T-cell (primary cell): ENCODE measurements around the gene SMG6. TPM values are rescaled to one million over a fixed set of nuclear protein-coding genes. Genes with fewer than 3 reads are reported as not detected.

ENCODE experiments used
- ATAC-seq, 4 experiments: fragments of 200-7000 bp in 3 of 4; fragments of 150-1000 bp in 1 of 4; cut with Tn5 transposase; replicated peaks in 1 of 4; 1 replicate in 3 of 4; 2 replicates in 1 of 4; pipeline ENCODE4 v1.10.0; 2021; ENCODE audit warnings: moderate library complexity in 3 of 4, mild to moderate bottlenecking in 2 of 4, moderate number of reproducible peaks in 1 of 4
- CTCF ChIA-PET, 2 donors: fragments of 300-600 bp; sonication (Branson Sonifier 250); formaldehyde crosslinking; loops; one replicate each; lab custom pipeline; 2022; ENCODE audit warnings: antibody characterized with exemption in 2 of 2; lab: Charles Lee
- POLR2A ChIA-PET, 2 donors: fragments of 300-600 bp; sonication (Branson Sonifier 250); formaldehyde crosslinking; loops; one replicate each; lab custom pipeline; 2022; ENCODE audit warnings: antibody characterized with exemption in 2 of 2; lab: Charles Lee
- DNase-seq, 35 experiments: peaks; one replicate each; pipeline versions ENCODE4 v3.0.0 to v3.0.0-alpha.2; 2013 to 2023
- H3K27ac ChIP-seq: one replicate; pipeline ENCODE4 v1.5.1; 2013; ENCODE audit warnings: low read length
- H3K27me3 ChIP-seq, 2 experiments: replicated peaks in 1 of 2; 1 replicate in 1 of 2; 2 replicates in 1 of 2; pipeline versions ENCODE4 v1.6.1 to v1.7.0; 2013; ENCODE audit warnings: low read length in 1 of 2, mixed read lengths in 1 of 2; ENCODE audit not compliant: control insufficient read depth in 2 of 2, insufficient read depth in 2 of 2; ENCODE audit errors: extremely low read depth in 1 of 2
- H3K36me3 ChIP-seq, 2 donors: 1 replicate in 1 of 2; 2 replicates in 1 of 2; pipeline versions ENCODE4 v1.6.1 to v1.7.0; 2013; ENCODE audit warnings: low read length in 1 of 2; ENCODE audit not compliant: control insufficient read depth in 2 of 2, insufficient read depth in 1 of 2; ENCODE audit errors: extremely low read depth in 1 of 2
- H3K4me1 ChIP-seq, 2 experiments: 1 replicate in 1 of 2; 2 replicates in 1 of 2; pipeline versions ENCODE4 v1.6.1 to v1.7.0; 2013; ENCODE audit warnings: low read length in 2 of 2, mixed read lengths in 1 of 2; ENCODE audit not compliant: insufficient read depth in 2 of 2, control insufficient read depth in 1 of 2; ENCODE audit errors: extremely low read depth in 1 of 2
- H3K4me3 ChIP-seq, 2 donors: 1 replicate in 1 of 2; 2 replicates in 1 of 2; pipeline versions ENCODE4 v1.5.1 to v1.7.0; 2013; ENCODE audit warnings: mild to moderate bottlenecking in 2 of 2, low read length in 1 of 2, moderate library complexity in 1 of 2; ENCODE audit not compliant: control insufficient read depth in 1 of 2; ENCODE audit errors: extremely low read depth in 1 of 2
- H3K9me3 ChIP-seq: 2 replicates; pipeline ENCODE4 v1.7.0; 2013
- H3K27ac Mint-ChIP-seq, 2 donors: one replicate each; pipeline ENCODE4 v1.8.0; 2020 to 2021; ENCODE audit warnings: mild to moderate bottlenecking in 2 of 2, mixed read lengths in 2 of 2
- H3K27me3 Mint-ChIP-seq, 2 donors: one replicate each; pipeline ENCODE4 v1.8.0; 2021 to 2022; ENCODE audit warnings: mixed read lengths in 2 of 2
- H3K36me3 Mint-ChIP-seq: one replicate; pipeline ENCODE4 v1.8.0; 2021; ENCODE audit warnings: mixed read lengths
- H3K4me1 Mint-ChIP-seq, 3 donors: one replicate each; pipeline ENCODE4 v1.8.0; 2020 to 2022; ENCODE audit warnings: mixed read lengths in 3 of 3, mild to moderate bottlenecking in 1 of 3
- H3K4me3 Mint-ChIP-seq, 3 donors: one replicate each; pipeline ENCODE4 v1.8.0; 2020 to 2022; ENCODE audit warnings: mild to moderate bottlenecking in 3 of 3, mixed read lengths in 3 of 3, moderate library complexity in 3 of 3
- H3K9me3 Mint-ChIP-seq, 3 donors: one replicate each; pipeline ENCODE4 v1.8.0; 2020 to 2022; ENCODE audit warnings: mixed read lengths in 3 of 3
- WGBS: methylation state at CpG from one replicate; pipeline ENCODE4 v1.1.5; 2013; ENCODE audit warnings: missing lambda C conversion rate; ENCODE audit not compliant: insufficient coverage; 5-methylcytosine and 5-hydroxymethylcytosine counted together
- total RNA-seq, 35 experiments: library from RNA in 6 of 35; stranded (reverse) in 6 of 35; fragments of 120-200 nt in 1 of 35; gene quantifications; one replicate each; pipeline versions ENCODE4 v1.2.1 to v1.2.4 and lab custom pipeline; 2013 to 2026

The SMG6 gene
- total RNA-seq, 5 donors from 2014 or later (not counting 1 experiment from before 2014, with no cell fraction given): 42.7 to 55.4 (median 45.9) TPM

- ATAC-seq (no peak), DNase-seq (no peak)
- CTCF ChIA-PET: no interaction called here
- Mint-ChIP-seq H3K27ac (no peak overlapping the region), H3K4me3 (no peak overlapping the region), H3K27me3 (no peaks in the 10 kb centered on the region), H3K9me3 (no peaks in the 10 kb centered on the region), H3K36me3 (peaks cover 55% of the 10 kb centered on the region), H3K4me1 (peaks cover 2 to 7% (median 5%) of the 10 kb centered on the region in 3 donors)
- Histone ChIP-seq H3K27me3 (no peaks in the 10 kb centered on the region), H3K4me3 (no peak overlapping the region), H3K4me1 (peaks cover 2 to 8% of the 10 kb centered on the region in 2 experiments), H3K27ac (no peak overlapping the region), H3K36me3 (peaks cover under 1 to 33% of the 10 kb centered on the region in 2 donors), H3K9me3 (no peaks in the 10 kb centered on the region)
- POLR2A ChIA-PET: interaction anchor here in 1 of 2 donors (0.6 to 0.8 kb wide), 2 partner anchors 30 to 858 kb away, joined by 4 to 5 read pairs; no protein-coding TSS in a partner anchor
- no CpG with 5 or more reads among the region's 6 CpGs for WGBS
These were observed 152.1 kb downstream of the SMG6 start for GRCh38 chr17:2151358-2152033.

- Histone ChIP-seq H3K9me3 (no peaks in the 10 kb centered on the region), H3K27ac (no peak overlapping the region), H3K4me3 (no peak overlapping the region), H3K4me1 (peaks cover 3 to 7% of the 10 kb centered on the region in 2 experiments), H3K27me3 (no peaks in the 10 kb centered on the region), H3K36me3 (peaks cover 0 to 31% of the 10 kb centered on the region in 2 donors)
- Mint-ChIP-seq H3K27me3 (no peaks in the 10 kb centered on the region), H3K27ac (no peak overlapping the region), H3K4me1 (peaks cover 5 to 12% (median 6%) of the 10 kb centered on the region in 3 donors), H3K36me3 (peaks cover 58% of the 10 kb centered on the region), H3K9me3 (no peaks in the 10 kb centered on the region), H3K4me3 (no peak overlapping the region)
- WGBS: 87% methylated on average over 2 of the region's 6 CpGs
- ChIA-PET POLR2A (interaction anchor here in 1 of 2 donors (0.6 to 0.8 kb wide), 2 partner anchors 31 to 857 kb away, joined by 4 to 5 read pairs; no protein-coding TSS in a partner anchor), CTCF (no interaction called here)
- DNase-seq (no peak), ATAC-seq (no peak)
These were observed 152.8 kb downstream of the SMG6 start for GRCh38 chr17:2150806-2151205.

GRCh38 chr17:2149934-2150333 is 153.7 kb downstream of the SMG6 start:
- ATAC-seq: no peak
- Mint-ChIP-seq H3K36me3 (peaks cover 51% of the 10 kb centered on the region), H3K27me3 (no peaks in the 10 kb centered on the region)

GRCh38 chr17:2146132-2146871 is 157.3 kb downstream of the SMG6 start:
- H3K4me3 Mint-ChIP-seq: no peak overlapping the region
- Histone ChIP-seq H3K4me1 (peaks cover 2 to 3% of the 10 kb centered on the region in 2 experiments), H3K9me3 (no peaks in the 10 kb centered on the region), H3K36me3 (peaks cover 0 to 14% of the 10 kb centered on the region in 2 donors), H3K27ac (peak overlapping the region; percentile 15), H3K27me3 (no peaks in the 10 kb centered on the region), H3K4me3 (no peak overlapping the region)
- H3K4me1 Mint-ChIP-seq: peaks cover 5 to 10% (median 5%) of the 10 kb centered on the region in 3 donors
- no peaks in the 10 kb centered on the region for H3K9me3 Mint-ChIP-seq
- no peak for ATAC-seq
- no CpG with 5 or more reads among the region's 8 CpGs for WGBS
- H3K27me3 Mint-ChIP-seq: no peaks in the 10 kb centered on the region
- CTCF ChIA-PET: interaction anchor here in 1 of 2 donors (0.6 kb wide), 1 partner anchor 109 kb away, joined by 5 read pairs; no protein-coding TSS in a partner anchor
- peak in 1 of 35 experiments; percentile 15 for DNase-seq
- POLR2A ChIA-PET: interaction anchor here in 1 of 2 donors (0.7 kb wide), 1 partner anchor 71 kb away, joined by 5 read pairs; no protein-coding TSS in a partner anchor
- peaks cover 32% of the 10 kb centered on the region for H3K36me3 Mint-ChIP-seq
- H3K27ac Mint-ChIP-seq: peak overlapping the region; percentile 66 to 77

More at GRCh38 chr17:2149934-2150333, 153.7 kb downstream of the SMG6 start:
- Histone ChIP-seq H3K36me3 (peaks cover 0 to 28% of the 10 kb centered on the region in 2 donors), H3K4me3 (no peak overlapping the region), H3K27me3 (no peaks in the 10 kb centered on the region), H3K4me1 (peaks cover 2 to 3% of the 10 kb centered on the region in 2 experiments), H3K27ac (no peak overlapping the region), H3K9me3 (no peaks in the 10 kb centered on the region)
- POLR2A ChIA-PET: no interaction called here
- 93% methylated on average over 10 of the region's 10 CpGs for WGBS
- Mint-ChIP-seq H3K4me1 (peaks cover 5 to 8% (median 6%) of the 10 kb centered on the region in 3 donors), H3K9me3 (no peaks in the 10 kb centered on the region), H3K4me3 (no peak overlapping the region), H3K27ac (no peak overlapping the region)
- no peak for DNase-seq
- CTCF ChIA-PET: interaction anchor here in 1 of 2 donors (0.7 kb wide), 1 partner anchor 140 kb away, joined by 6 read pairs; no protein-coding TSS in a partner anchor

- peaks cover 0 to 3% of the 10 kb centered on the region in 2 experiments for H3K4me1 ChIP-seq
- POLR2A ChIA-PET: no interaction called here
- no peaks in the 10 kb centered on the region for H3K9me3 Mint-ChIP-seq
- H3K4me3 Mint-ChIP-seq: no peak overlapping the region
- WGBS: 100% methylated on average over 4 of the region's 7 CpGs
- CTCF ChIA-PET: interaction anchor here in 1 of 2 donors (1.2 kb wide), 1 partner anchor 100 kb away, joined by 3 read pairs; no protein-coding TSS in a partner anchor
- peaks cover 0 to 10% (median 5%) of the 10 kb centered on the region in 3 donors for H3K4me1 Mint-ChIP-seq
- H3K27ac ChIP-seq: no peak overlapping the region
- no peaks in the 10 kb centered on the region for H3K9me3 ChIP-seq
- H3K27me3 ChIP-seq: no peaks in the 10 kb centered on the region
- H3K36me3 Mint-ChIP-seq: peaks cover 20% of the 10 kb centered on the region
- H3K4me3 ChIP-seq: no peak overlapping the region
- peaks cover 0 to 5% of the 10 kb centered on the region in 2 donors for H3K36me3 ChIP-seq
- DNase-seq (no peak), ATAC-seq (no peak)
- no peaks in the 10 kb centered on the region for H3K27me3 Mint-ChIP-seq
- no peak overlapping the region for H3K27ac Mint-ChIP-seq
These were observed 158.9 kb downstream of the SMG6 start for GRCh38 chr17:2144701-2145100.

- Mint-ChIP-seq H3K4me1 (peaks cover 8 to 19% (median 15%) of the 10 kb centered on the region in 3 donors), H3K36me3 (peaks cover 12% of the 10 kb centered on the region), H3K27me3 (no peaks in the 10 kb centered on the region), H3K27ac (no peak overlapping the region), H3K4me3 (no peak overlapping the region), H3K9me3 (no peaks in the 10 kb centered on the region)
- ChIA-PET CTCF (interaction anchor here in 1 of 2 donors (0.6 kb wide), 1 partner anchor 136 kb away, joined by 4 read pairs; no protein-coding TSS in a partner anchor), POLR2A (no interaction called here)
- ATAC-seq: no peak
- Histone ChIP-seq H3K27ac (no peak overlapping the region), H3K4me3 (no peak overlapping the region), H3K9me3 (no peaks in the 10 kb centered on the region), H3K27me3 (no peaks in the 10 kb centered on the region), H3K36me3 (peaks cover 0 to 7% of the 10 kb centered on the region in 2 donors), H3K4me1 (peaks cover 0 to 9% of the 10 kb centered on the region in 2 experiments)
- 80% methylated on average over 2 of the region's 3 CpGs for WGBS
- DNase-seq: no peak
These were observed 160.3 kb downstream of the SMG6 start for GRCh38 chr17:2143332-2143731.
